GM19025 (cell line): ENCODE results near the gene APBB1IP.
"Not testable (repeated sequence)": the region's sequence is repeated elsewhere in the genome, so short reads cannot be mapped to it uniquely, and the experiment has no call there.

ENCODE experiments used
- ATAC-seq: cut with Tn5 transposase; IDR thresholded peaks from one replicate; pipeline ENCODE4 v1.9.1; 2021; ENCODE audit warnings: mild to moderate bottlenecking, low read depth, moderate library complexity; ENCODE audit not compliant: unreplicated experiment

The APBB1IP gene

DNA sequence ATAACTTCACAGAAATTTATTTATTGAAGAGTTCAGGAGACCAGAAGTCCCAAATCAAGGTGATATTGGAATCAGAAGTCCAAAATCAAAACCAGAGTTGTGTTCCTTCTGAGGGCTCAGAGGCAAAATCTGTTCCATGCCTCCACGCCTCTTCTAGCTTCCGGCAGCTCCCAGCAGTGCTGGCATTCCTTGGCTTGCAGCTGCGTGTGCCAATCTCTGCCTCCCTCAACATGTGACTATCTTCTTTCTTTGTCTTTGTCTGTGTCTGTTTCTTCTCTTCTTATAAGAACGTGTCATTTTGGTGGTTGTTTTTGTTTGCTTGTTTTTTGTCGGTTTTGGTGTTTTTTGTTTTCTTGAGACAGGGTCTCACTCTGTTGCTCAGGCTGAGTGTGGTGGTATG, 116.1 kb downstream of the APBB1IP start:
- ATAC-seq: no peak

DNA sequence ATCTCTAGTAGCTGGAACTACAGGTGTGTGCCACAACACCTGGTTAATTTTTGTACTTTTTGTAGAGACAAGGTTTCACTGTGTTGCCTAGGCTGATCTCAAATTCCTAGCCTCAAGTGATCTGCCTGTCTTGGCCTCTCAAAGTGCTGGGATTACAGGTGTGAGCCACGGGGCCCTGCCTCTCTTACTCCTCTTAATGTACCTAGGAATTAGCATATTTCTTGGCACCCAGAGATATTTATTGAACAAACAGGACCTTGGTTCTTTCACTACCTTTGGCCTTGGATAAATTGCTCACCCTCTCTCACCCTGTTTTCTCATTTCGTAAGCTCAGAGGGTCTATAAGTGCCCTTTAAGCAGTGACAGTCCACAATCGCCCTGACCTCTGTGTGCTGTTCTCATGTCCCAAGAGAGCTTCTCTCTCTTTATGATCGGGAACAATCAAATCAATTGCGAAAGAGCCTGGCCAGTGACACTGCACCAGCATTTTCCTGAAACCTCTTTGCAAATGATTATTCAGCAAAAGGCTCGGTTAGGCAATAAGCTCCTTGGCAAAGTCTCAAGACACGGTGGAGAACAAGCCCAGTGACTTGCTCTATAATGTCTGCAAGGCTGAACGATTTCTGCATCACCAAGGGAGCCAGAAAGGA, 117.7 kb downstream of the APBB1IP start:
- no peak for ATAC-seq

DNA sequence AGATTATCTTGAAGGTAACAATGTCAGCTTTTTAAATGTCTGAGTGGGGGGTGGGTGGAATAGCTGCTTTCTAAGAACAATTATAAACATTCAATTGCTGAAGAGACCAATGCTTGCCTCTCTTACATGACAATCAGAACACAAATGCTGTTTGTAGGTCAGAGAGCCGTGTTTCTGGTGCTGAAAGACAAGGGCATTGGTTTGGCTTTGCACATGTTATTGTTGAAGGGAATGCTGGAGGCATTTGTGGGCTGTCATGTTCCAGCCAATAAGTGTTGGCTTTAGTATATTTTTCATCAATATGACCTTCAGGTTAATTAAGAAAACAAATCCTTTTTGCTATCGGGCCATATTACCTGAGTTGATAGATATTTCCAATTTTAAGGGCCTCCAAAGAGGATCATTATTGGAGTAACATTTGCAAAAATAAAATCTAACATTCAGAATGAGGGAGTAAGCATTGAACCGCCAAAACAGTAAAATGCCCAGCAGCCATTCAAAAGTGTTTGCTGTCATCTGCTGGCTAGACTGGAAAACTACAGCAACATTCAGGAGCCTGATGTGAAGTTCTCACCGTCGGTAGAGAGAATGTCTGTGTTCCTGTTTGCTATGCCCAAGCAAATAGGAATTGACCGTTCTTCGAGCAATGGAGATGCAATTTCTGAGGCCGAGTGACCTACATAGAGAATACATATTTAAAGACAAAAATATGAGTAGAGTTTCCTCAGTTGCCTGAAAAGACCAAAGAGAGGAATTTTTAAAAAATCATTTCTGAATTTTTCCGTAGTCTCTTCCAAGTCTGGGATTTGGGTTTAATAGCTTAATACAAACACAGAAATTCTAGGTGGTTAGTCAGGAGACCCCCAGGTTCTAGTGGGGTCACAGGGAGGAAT, 118.9 kb downstream of the APBB1IP start:
- no peak for ATAC-seq

DNA sequence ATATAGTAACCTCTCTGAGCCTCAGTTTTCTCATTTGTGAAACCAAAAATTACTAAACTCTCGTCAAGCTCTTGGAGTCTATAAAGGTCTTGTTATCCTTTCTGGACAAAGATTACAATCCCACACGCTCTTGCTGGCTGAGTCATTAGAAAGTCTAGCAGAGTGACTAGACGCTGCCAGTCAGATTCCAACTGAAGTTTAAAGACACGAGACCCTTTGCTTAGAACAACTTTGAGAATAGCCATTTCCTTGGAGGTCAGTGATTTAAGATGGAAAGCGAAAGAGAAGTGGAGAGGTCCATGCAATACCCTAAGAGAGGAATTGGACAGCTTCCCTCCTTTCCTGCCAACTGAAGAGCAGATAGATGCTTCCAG, 119.5 kb downstream of the APBB1IP start:
- no peak for ATAC-seq

DNA sequence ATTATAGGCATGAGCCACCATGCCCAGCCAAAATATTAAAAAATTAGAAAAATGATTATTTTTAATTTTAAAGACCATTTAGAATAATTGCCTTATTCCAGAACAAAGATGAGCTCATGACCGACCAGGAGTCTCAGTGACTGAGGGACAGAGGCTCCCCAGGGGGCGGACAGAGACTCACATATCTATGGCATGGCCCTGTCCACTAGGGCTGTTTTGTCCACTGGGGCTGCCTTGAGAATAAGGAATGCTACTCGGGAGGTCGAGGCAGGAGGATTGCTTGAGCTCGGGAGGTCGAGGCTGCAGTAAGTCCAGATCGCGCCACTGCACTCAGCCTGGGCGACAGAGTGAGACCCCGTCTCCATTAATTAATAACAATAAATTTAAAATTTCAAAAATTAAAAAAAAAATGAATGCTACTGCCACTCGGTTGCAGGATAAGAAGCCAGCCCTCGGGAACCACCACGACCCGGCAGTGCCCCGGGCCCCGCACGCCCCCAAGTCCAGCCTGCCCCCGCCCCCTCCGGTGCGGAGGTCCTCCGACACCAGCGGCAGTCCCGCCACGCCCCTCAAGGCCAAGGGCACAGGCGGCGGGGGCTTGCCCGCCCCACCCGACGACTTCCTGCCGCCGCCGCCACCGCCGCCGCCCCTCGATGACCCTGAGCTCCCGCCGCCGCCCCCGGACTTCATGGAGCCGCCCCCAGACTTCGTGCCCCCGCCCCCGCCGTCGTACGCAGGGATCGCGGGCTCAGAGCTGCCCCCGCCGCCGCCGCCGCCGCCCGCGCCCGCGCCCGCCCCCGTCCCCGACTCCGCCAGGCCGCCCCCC, 128.6 kb downstream of the APBB1IP start:
- no peak for ATAC-seq

DNA sequence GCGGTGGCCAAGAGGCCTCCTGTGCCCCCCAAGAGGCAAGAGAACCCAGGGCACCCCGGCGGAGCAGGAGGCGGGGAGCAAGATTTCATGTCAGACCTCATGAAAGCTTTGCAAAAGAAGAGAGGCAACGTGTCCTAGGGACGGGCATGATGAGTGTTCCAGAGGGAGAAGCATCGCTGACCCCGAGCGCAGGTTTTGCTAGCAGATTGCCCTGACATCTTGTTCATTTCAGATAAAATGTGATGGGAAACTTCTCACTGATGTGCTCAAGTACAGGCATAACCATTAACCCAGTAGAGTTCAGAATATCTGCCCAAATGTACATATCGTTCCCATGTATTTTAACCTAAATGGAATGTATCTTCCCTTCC, 129.2 kb downstream of the APBB1IP start:
- no peak for ATAC-seq

DNA sequence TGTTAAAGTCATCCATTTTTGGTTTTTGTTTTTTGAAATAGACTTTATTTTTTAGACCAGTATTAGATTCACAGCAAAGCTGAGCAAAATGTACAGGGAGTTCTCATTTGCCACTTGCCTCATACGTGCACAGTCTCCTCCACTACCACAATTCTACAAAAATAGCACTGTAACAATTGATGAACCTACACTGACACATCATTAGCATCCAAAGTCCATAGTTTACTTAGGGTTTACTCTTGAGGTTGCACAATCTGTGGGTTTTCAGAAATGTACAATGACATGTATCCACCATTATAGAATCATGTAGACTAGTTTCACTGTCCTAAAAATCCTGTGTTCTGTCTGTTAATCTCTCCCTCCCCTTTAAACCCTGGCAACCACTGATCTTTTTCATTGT, 133.5 kb downstream of the APBB1IP start:
- ATAC-seq: no peak

DNA sequence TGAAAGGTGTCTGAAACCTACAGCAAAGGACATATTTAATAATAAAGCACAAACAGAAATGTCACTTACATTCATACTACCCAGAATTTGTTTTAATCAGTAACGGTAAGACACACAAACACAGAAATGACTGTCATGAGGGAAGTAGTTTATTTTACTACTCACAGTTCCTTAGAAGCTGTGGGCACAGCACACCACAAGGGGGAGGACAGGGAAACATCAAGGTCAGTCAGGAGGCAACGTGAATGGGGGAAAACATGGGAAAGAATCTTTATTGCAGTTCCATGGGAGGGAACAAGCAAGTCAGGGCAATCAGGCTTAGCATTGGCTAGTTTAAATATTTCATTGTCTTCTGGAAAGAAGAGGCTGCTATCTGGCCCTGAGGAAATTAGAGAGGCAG, 135.5 kb downstream of the APBB1IP start:
- ATAC-seq: no peak

DNA sequence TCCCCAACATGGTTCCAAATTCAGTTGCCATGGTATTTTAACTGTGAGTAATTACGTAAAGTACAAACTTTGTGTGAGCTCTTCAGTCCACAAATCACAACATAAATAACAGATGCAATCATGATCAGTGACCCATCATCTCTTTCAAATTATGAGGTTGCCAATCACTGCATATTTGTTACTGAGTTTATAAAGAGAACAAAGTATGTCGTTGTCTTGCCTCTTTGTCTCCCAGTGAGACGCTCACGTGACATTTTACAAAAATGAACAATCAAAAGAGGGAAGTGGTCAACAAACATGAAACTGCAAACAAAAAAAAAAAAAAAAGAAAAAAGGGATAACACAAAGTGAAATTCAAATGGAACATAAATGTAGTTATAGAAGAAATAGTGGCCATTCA, 136.6 kb downstream of the APBB1IP start:
- peak; percentile 49 for ATAC-seq

DNA sequence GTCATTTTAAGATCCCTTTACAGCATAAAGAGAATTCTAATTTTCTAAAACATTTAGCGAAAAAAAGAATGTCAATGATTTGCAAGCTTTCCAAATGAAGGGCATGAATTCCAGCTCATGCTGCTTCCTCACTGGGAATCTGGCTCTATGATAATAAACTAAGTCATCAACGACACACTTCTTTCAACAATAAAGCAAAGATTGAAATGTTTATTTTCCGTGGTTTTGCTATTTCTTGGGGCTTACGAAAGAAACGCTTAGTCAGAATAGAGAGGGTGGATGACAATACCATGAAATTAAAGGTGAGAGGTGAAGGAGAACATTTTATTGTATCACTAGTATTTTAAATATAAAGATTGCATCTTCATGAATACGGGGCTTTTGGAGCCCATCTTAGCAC, 140.2 kb downstream of the APBB1IP start:
- ATAC-seq: not testable (repeated sequence)

DNA sequence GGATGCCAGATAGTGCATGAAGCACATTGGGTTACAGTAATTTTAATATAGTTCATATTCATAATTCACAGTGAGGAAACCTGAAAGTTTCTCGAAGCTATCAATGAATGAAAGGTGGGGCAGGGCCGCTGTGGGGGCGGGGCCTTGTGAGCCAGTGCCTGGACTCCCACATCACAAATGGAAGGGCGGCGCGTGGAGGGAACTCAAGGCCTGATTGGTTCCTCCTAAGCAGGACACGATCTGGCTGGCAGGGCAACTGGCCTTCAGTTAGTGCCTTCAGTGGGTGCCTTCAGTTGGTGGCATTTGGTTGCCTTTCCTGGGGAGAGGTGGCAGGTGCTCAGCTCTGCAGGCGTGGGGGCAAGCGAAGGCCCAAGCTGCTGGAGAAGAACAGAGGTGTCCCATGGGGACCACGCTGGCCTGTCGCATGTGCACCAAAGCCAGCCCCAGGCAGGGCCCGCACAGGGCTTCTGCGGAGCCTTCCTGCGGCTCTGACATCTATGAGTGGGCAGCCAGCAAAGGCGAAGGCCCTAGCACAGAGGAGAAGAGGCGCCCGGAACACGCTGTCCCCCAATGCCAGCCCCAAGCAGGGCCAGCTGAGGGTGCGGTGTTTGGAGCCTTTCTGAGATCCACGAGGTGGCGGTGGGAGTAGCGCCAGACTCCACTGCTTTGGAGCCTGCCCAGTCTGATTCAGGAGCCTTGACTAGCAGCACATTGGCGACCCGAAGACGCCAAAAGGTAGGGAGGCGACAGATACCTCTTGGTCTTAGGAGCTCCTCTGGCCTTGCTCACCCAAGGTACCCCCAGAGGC, 141.3 kb downstream of the APBB1IP start:
- no peak for ATAC-seq

DNA sequence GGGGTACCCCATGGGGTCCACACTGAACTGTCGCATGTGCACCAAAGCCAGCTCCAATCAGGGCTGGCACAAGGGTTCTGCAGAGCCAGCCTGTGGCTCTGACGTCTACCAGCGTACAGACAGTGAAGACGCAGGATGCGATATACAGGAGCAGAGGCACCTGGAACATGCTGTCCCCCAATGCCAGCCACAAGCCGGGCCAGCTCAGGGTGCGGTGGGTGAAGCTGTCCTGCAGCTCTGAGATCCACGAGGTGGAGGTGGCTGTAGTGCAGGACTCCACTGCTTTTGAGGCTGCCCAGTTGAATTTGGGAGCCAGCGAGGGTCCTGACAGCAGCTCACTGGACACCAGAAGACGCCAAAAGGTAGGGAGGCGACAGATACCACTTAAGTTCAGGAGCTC, 148.1 kb downstream of the APBB1IP start:
- ATAC-seq: no peak

DNA sequence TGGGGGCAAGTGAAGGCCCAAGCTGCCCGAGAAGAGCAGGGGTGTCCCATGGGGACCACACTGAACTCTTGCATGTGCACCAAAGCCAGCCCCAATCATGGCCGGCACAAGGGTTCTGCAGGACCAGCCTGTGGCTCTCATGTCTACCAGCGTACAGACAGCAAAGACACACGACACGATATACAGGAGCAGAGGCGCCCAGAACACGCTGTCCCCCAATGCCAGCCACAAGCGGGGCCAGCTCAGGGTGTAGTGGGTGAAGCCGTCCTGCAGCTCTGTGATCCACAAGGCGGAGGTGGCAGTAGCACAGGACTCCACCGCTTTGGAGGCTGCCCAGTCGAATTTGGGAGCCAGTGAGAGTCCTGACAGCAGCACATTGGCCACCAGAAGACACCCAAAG, 150.5 kb downstream of the APBB1IP start:
- no peak for ATAC-seq

DNA sequence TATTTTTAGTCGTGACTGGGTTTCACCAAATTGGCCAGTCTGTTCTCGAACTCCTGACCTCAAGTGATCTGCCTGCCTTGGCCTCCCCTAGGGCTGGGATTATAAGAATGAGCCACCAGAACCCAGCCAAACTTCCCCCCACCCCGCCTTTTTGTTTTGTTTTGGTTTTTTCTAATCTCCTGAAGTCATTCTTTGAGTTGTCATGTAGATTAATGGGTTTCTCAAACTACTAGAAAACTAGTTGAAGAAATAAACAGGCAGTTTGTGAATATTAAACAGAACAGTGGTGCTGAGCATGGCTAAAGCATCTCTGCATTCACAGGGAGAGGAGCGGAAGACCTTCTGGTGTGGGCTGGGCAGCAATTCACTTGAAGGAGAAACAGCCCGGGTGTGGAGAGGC, 151.7 kb downstream of the APBB1IP start:
- ATAC-seq: not testable (repeated sequence)

DNA sequence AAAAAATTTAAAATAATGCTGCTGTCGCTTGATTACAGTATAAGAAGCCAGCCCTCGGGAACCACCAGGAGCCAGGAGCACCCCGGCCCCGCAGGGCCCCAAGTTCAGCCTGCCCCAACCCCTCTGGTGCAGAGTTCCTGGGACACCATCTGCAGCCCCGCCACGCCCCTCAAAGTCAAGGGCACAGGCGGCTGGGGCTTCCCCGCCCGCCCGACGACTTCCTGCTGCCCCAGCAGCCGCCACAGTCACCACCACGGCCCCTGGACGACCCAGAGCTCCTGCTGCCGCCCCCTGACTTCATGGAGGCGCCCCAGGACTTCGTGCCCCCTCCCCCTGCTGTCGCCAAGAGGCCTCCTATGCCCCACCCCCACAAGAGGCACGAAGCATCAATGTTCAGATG, 155.8 kb downstream of the APBB1IP start:
- ATAC-seq: no peak

DNA sequence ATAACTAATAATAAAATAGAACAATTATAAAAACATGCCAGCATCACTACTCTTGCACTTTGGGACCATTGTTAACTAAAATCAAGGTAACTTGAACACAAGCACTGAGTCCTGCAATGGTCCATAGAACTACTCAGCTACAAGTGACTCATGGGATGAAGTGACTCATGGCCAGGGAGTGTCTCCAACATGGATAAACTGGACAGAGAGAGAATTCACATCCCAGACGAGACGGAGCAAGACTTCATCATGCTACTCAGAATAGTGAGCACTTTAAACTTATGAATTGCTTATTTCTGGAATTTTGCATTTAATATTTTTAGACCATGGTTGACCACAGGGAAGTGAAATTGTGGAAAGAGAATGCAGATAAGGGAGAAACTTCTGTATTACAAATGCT, 165.1 kb downstream of the APBB1IP start:
- not testable (repeated sequence) for ATAC-seq

DNA sequence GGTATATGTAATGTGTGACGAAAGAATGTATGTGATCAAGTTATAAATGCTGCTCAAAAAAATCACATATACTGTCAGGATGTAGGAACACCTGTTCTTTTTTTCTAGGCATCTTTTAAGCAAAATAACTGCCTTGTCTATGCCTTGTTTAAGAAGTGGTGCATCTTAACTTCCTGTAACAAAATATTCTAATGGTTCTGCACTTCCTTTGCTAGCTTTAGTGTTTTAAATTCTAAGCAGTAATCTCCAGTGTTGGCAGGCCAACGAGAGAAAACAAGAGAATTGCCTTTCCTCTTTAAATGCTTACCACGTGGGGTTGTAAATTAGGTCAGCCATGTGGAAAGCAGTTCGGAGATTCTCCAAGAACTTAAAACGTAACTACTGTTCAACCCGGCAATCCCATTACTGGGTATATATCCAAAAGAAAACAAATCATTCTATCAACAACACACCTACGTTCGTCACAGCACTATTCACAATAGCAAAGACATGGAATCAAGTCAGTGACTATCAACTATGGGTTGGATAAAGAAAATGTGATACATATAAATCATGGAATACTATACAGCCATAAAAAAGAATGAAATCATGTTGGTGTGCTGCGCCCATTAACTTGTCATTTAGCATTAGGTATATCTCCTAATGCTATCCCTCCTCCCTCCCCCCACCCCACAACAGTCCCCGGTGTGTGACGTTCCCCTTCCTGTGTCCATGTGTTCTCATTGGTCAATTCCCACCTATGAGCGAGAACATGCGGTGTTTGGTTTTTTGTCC, 166.4 kb downstream of the APBB1IP start:
- ATAC-seq: not testable (repeated sequence)

DNA sequence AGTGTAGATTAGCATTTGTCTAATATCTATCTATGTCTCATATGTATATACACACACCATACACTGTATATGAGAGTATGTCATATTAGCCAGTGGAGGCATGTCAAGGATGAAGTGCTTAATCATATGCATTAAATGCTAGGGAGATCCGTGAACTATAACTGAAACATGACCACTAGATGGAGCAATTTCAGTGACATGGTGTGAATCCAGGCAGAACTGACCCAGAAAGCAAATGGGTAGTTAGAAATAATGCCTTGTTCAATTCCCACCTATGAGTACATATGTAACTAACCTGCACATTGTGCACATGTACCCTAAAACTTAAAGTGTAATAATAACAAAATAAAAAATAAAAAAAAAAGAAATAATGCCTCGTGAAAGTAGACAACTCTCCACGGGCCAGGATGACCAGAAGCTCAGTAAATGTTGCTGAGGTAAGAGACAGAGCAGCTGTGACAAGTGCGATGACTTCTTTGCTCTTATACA, 168.3 kb downstream of the APBB1IP start:
- ATAC-seq: not testable (repeated sequence)

DNA sequence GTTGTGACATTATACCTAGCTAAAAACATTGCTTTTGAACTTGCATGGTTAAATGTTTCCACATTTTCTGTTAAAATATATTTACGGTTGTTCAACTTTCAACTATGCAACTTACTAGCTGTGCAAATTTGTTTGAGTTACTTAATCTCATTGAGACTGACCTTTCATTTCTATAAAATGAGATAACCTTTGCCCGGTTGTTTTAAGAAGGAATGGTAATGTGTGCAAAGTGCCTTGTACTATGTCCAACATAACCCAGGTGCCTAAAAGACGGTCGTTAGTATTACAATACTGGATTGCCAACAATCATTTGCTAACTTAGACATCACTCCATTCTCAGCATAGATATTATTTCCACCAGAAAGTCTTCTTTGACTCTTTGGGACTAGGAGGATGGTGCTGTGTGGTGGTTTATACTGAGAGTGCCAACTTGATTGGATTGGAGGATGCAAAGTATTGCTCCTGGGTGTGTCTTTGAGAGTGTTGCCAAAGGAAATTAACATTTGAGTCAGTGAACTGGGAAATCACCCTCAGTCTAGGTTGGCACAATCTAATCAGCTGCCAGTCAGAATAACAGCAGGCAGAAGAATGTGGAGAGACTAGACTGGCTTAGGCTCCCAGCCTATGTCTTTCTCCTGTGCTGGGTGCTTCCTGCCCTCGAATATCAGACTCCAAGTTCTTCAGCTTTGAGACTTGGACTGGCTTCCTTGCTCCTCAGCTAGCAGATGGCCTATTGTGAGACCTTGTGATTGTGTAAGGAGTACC, 174.2 kb downstream of the APBB1IP start:
- no peak for ATAC-seq
